GM08714 (cell line): ENCODE measurements around the gene MLC1.

Experiments
- H3K4me3 ChIP-seq: fragments of 200-500 bp; sonication (Bioruptor generic); 2 replicates; pipeline ENCODE4 v1.5.1; 2014; ENCODE audit warnings: mild to moderate bottlenecking, low read length, inconsistent platforms
- ZNF274 ChIP-seq: IDR thresholded peaks from 2 replicates; pipeline ENCODE4 v1.6.1; 2012; ENCODE audit warnings: mild to moderate bottlenecking, low read depth, low read length

Gene MLC1

GRCh38 chr22:50020606-50021005, 64.6 kb downstream of the MLC1 start:
- no peak for TF ChIP-seq ZNF274
- H3K4me3 ChIP-seq, result no peak overlapping the region

DNA sequence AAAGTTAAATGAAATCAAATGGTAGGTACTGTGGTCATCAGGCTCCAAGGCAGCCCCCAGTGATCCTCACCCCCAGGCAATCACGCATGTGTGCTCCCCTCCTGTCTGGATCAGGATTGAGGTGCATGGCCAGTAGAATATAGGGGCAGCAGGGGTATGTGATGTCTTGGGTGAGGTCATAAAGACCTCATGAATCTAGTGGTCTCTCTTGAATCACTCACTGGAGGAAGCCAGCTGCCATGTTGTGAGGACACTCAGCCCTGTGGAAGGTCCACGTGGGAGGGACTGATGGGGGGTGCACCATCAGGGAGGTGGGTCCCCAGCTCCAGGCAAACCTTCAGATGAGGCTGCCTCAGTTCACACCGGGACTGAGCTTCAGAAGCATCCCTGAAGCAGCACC, 65.9 kb downstream of the MLC1 start:
- TF ChIP-seq ZNF274, result no peak

GRCh38 chr22:50018608-50019285, 66.5 kb downstream of the MLC1 start:
- H3K4me3 ChIP-seq, result no peak overlapping the region
- no peak for TF ChIP-seq ZNF274

More for the DNA sequence above, 65.9 kb downstream of the MLC1 start:
- no peak overlapping the region for H3K4me3 ChIP-seq

DNA sequence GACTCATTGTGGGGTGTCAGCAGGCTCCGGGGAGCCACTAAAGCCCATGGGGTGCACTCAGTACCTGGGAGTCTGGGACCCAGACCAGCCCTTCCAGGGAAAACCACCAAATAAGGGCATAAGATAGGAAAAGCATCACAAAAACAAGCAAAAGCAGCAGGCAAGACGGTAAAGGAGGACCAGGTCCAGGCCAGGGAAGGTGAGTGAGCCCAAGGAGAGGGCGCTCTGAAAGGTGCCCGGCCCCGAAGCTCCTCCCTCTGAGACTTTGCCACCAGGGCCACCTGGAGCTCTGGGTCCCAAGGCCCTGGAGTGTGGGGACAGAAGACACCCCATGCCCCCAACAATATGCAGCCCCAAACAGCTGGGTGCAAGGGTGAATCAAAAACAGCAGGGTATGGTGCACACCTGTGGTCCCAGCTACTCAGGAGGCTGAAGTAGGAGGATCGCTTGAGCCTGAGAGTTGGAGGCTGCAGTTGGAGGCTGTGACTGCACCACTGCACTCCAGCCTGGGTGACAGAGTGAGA, 67.5 kb downstream of the MLC1 start:
- no peak for TF ChIP-seq ZNF274
- no peak overlapping the region for H3K4me3 ChIP-seq

DNA sequence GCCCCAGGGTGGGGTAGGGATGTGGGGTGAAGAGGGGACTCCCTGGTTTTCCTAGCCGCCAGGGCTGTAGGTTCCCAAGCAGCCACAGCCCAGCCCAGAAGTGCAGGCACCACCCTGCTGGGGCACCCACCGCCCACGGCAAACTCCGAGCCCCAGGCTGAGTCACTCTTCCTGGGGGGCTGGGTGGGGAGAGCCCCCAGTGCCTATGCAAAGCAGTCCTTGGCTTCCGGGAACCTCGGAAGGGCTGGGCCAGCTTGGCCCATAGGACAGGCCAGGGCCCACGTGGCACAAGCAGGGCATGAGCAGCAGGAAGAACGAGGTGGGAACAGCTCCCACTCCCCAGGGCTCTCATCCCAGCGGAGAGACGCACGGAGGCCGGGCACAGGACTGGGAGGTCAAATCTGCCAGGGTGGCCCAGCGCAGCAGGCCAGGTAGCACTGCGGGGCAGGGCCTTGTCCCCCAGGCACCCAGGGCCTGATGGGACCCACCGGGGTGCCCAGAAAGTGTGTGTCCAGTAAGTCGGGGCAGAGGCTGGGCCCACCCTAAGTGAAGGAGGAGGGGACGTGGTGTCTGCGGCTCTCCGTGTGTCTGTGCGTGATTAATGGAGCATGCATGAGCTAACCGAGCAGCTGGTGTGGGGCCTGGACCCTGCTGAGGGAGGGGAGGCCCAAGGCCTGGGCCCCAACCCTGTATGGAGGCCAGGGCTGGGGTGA, 68.1 kb downstream of the MLC1 start:
- no peak overlapping the region for H3K4me3 ChIP-seq
- TF ChIP-seq ZNF274, result no peak

DNA sequence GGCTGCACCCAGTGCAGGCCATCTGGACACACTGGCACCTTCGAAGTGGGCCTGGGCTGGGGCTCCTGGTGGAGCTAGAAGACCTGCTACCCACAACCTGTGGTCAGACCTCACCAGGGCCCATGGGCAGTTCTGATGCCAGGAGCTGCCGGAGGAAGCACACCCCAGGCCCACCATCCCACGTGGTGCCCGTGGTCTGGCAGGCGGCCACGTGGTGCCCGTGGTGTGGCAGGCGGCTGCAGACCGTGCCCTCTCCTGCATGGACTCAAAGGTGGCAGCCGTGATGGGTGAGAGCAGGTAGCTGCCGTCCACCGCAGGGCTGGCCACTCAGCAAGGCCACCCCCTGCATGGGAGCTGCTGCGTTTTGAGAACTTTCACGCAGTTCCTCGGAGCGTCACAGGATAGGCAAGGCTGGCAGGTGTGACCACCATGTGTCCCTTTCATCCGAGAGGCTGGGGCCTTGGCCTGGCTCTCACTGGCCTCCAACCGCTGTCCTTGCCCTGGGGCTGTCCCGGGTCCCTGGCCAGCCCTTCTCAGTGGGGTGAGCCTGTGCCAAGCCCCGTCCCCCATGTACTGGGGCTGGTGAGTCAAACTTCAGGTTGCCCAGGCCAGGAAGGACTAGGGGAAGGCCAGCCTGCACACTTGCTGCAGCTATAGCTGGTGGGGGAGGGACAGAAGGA, 68.8 kb downstream of the MLC1 start:
- no peak overlapping the region for H3K4me3 ChIP-seq
- no peak for TF ChIP-seq ZNF274

- no peak for TF ChIP-seq ZNF274
- no peak overlapping the region for H3K4me3 ChIP-seq
Measured at GRCh38 chr22:50015451-50016307, 69.5 kb downstream of the MLC1 start.

GRCh38 chr22:50014655-50015401, 70.4 kb downstream of the MLC1 start:
- no peak overlapping the region for H3K4me3 ChIP-seq
- no peak for TF ChIP-seq ZNF274

GRCh38 chr22:50014053-50014501, 71.1 kb downstream of the MLC1 start:
- no peak overlapping the region for H3K4me3 ChIP-seq
- no peak for TF ChIP-seq ZNF274

DNA sequence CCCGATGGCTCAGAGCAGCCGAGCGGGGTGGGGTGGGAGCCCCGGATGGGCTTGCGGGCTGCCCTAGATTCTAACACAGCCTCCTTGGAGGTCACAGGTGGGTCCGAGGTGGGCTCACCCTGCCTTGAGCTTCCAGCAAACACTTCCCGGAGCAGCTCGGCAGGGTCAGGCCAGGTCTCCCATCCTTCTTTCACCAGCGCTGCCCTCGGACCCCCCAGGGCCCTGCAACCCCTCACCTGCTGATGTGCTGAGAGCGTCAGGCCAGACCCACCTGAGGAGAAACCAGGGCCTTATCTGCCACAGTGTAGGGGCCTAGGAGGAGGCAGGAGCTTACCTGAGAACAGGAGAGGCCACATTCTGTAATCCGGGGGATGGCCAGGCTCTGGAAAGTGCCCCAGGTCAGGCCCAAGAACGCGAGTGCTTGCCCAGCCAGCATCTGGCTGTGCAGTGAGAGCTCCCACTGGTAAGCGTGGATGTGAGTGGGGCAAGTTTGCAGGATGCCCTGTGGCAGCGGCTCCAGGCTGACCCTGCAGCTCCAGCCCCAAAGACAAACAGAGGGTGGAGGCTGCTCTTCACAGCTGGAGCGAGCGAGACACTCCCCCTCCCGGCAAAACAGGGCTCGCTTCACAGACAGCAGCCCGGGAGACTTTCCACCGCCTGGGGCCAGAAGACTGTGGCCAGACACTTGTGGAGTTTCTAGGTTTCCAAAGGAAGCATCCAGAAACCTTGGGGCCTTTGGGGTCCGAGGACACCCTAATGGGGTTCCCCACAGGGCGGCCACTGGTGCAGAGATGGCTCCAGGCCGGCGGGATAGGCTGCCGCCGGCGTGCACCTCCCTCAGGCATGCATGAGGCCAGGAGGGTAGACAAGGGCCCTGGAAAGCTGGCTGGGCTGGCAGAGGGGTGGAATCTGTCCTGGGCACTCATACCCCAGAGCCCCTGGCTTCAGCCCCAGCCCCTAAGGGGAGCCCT, 72.7 kb downstream of the MLC1 start, which contains the start of gene IL17REL:
TSS of gene IL17REL (minus strand) at position 555 of the 971 bp plus-strand sequence. CDS start at position 436, 119 bp downstream.
- H3K4me3 ChIP-seq, result no peak within 1 kb of the TSS
- TF ChIP-seq ZNF274, result no peak

DNA sequence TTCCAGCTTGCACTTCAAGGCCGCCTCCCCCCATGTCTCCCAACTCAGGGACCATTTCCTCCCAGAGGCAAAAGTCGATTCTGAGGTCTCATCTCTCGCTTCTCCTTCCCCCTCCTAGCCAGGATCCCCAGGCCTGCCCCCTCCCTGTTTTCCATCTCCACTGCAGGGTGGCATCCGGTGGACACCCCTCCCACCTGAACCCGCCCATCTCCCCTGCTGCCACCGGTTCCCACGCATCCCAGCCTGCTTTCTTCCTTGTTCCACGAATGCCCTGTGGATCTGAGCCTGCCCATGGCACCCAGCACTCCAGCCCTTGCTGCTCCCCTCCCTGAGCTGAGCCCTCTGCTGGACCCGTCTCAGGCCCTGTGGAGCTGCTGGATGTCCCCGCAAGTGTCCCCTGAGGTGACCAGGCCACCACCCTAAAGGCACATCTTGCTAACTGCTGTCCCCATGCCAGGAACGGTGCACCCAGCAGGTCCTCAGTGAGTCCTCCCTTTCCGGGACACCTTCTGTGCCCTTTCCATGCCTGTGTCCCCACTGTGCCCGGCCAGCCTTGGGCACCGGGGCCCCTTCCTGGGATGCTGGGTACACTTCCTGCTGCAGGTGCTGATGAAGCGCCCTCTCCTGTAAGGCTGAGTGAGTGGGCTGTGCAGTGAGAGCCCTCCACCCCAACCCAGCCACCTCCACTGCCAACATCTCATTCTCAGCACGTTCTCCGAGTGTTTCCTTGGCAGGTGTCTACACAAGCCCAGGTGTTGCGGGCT, 73.6 kb downstream of the MLC1 start:
- H3K4me3 ChIP-seq, result no peak overlapping the region
- no peak for TF ChIP-seq ZNF274
